ENCODE measurements around the gene ASAP2. TPM values are rescaled to one million over a fixed set of nuclear protein-coding genes. Genes with fewer than 3 reads are reported as not detected.

The ASAP2 gene
- total RNA-seq, 1 donor from 2014 or later: 24.3 TPM

- H3K9me3 ChIP-seq: no peaks in the 10 kb centered on the region
- H3K4me3 ChIP-seq: no peak overlapping the region
- no peak for DNase-seq
- H3K4me1 ChIP-seq: peaks cover 10% of the 10 kb centered on the region
- intact Hi-C loops (cut with DNase I): no loop called here
- no peak for TF ChIP-seq CTCF (IDR thresholded peaks at IDR 0.05)
- H3K27me3 ChIP-seq (ENCODE audit: low read depth): no peaks in the 10 kb centered on the region
- no peak for ATAC-seq
- H3K27ac ChIP-seq: no peak overlapping the region
- H3K36me3 ChIP-seq: peaks cover 70% of the 10 kb centered on the region
Measured at GRCh38 chr2:9404451-9404850, 197.8 kb downstream of the ASAP2 start.

GRCh38 chr2:9405636-9406035 lies 199.0 kb downstream of the ASAP2 start:
- DNase-seq (no peak), ATAC-seq (no peak)
- peaks cover 10% of the 10 kb centered on the region for H3K4me1 ChIP-seq
- no peak overlapping the region for H3K27ac ChIP-seq
- intact Hi-C loops (cut with DNase I): no loop called here
- H3K27me3 ChIP-seq (ENCODE audit: low read depth): no peaks in the 10 kb centered on the region
- no peaks in the 10 kb centered on the region for H3K9me3 ChIP-seq
- no peak for TF ChIP-seq CTCF (IDR thresholded peaks at IDR 0.05)
- H3K4me3 ChIP-seq: no peak overlapping the region
- H3K36me3 ChIP-seq: peaks cover 78% of the 10 kb centered on the region

- ATAC-seq (no peak), DNase-seq (no peak)
- H3K27me3 ChIP-seq (ENCODE audit: low read depth): no peaks in the 10 kb centered on the region
- H3K9me3 ChIP-seq: no peaks in the 10 kb centered on the region
- TF ChIP-seq CTCF (IDR thresholded peaks at IDR 0.05): no peak
- H3K4me3 ChIP-seq: no peak overlapping the region
- peaks cover 10% of the 10 kb centered on the region for H3K4me1 ChIP-seq
- no peak overlapping the region for H3K27ac ChIP-seq
- intact Hi-C loops (cut with DNase I): no loop called here
- H3K36me3 ChIP-seq: peaks cover 78% of the 10 kb centered on the region
Measured at GRCh38 chr2:9406529-9407362, 200.1 kb downstream of the ASAP2 start.

GRCh38 chr2:9407363-9407811 lies 200.8 kb downstream of the ASAP2 start:
- Histone ChIP-seq H3K36me3 (peaks cover 76% of the 10 kb centered on the region), H3K4me3 (no peak overlapping the region), H3K27me3 (ENCODE audit: low read depth) (no peaks in the 10 kb centered on the region), H3K4me1 (peaks cover 10% of the 10 kb centered on the region), H3K9me3 (no peaks in the 10 kb centered on the region), H3K27ac (no peak overlapping the region)
- intact Hi-C loops (cut with DNase I): no loop called here
- DNase-seq (no peak), ATAC-seq (no peak)
- TF ChIP-seq CTCF (IDR thresholded peaks at IDR 0.05): no peak

GRCh38 chr2:9408641-9409151 lies 202.1 kb downstream of the ASAP2 start:
- Histone ChIP-seq H3K4me3 (no peak overlapping the region), H3K27me3 (ENCODE audit: low read depth) (no peaks in the 10 kb centered on the region), H3K27ac (no peak overlapping the region), H3K4me1 (peaks cover 9% of the 10 kb centered on the region), H3K36me3 (peaks cover 72% of the 10 kb centered on the region), H3K9me3 (no peaks in the 10 kb centered on the region)
- intact Hi-C loops (cut with DNase I): no loop called here
- DNase-seq (no peak), ATAC-seq (no peak)
- TF ChIP-seq CTCF (IDR thresholded peaks at IDR 0.05): no peak
